Left lung (tissue), 10 donors: ENCODE data around the gene HMGA1. TPM values are rescaled to one million over a fixed set of nuclear protein-coding genes. Genes with fewer than 3 reads are reported as not detected.

ENCODE experiments used
- ATAC-seq: fragments of 200-7000 bp; cut with Tn5 transposase; one replicate; pipeline ENCODE4 v1.9.1; 2020; ENCODE audit warnings: moderate library complexity
- DNase-seq, 4 donors: peaks; one replicate each; pipeline ENCODE4 v3.0.0-alpha.2; 2013 to 2020
- H3K27ac ChIP-seq, 2 donors: fragments of 200-600 bp; sonication (generic) in 1 of 2; one replicate each; pipeline versions ENCODE4 v1.5.0 to v1.8.0; 2020 to 2021
- H3K27me3 ChIP-seq, 2 donors: fragments of 200-600 bp; sonication (generic) in 1 of 2; one replicate each; pipeline versions ENCODE4 v1.5.0 to v1.8.0; 2020 to 2021
- H3K36me3 ChIP-seq, 2 donors: fragments of 200-600 bp; sonication (generic) in 1 of 2; one replicate each; pipeline versions ENCODE4 v1.5.0 to v1.8.0; 2020 to 2021
- H3K4me1 ChIP-seq, 2 donors: fragments of 200-600 bp; one replicate each; pipeline ENCODE4 v1.8.0; 2021
- H3K4me3 ChIP-seq, 2 donors: fragments of 200-600 bp; sonication (generic) in 1 of 2; one replicate each; pipeline versions ENCODE4 v1.5.0 to v1.8.0; 2020 to 2021; ENCODE audit warnings: mild to moderate bottlenecking in 1 of 2
- H3K9me3 ChIP-seq, 2 donors: fragments of 200-600 bp; sonication (generic) in 1 of 2; one replicate each; pipeline versions ENCODE4 v1.5.0 to v1.8.0; 2020 to 2021
- CTCF ChIP-seq, 2 donors: fragments of 200-600 bp; sonication (generic) in 1 of 2; IDR thresholded peaks; one replicate each; pipeline versions ENCODE4 v1.5.0 to v1.8.0; 2021; ENCODE audit warnings: antibody characterized with exemption in 2 of 2
- intact Hi-C, 2 donors: fragments of 100-400 bp; cut with DNase I; formaldehyde crosslinking; loops; one replicate each; pipeline versions ENCODE4 v1.11.2 to v1.14.2; 2022
- polyA plus RNA-seq, 6 donors: library from polyadenylated mRNA; unstranded; fragments of 120-200 nt; gene quantifications; one replicate each; pipeline ENCODE4 v1.2.1, GENCODE V29; 2013; ENCODE audit not compliant: insufficient read length in 6 of 6
- total RNA-seq, 2 donors: library from RNA; stranded (reverse); fragmentation: NEBNext Ultra II Directional; extraction: Animal tissue kit (Norgen Biotek cat#: 25700); gene quantifications; one replicate each; pipeline ENCODE4 v1.2.1, GENCODE V29; 2021
- donor health status: DM: no; HTN: yes; CAD: no.
- donor health status: DM: no; HTN: no; CAD: no.

HMGA1 gene
- total and polyA plus RNA-seq, 8 donors: 75.1 to 197 (median 155) TPM

DNA sequence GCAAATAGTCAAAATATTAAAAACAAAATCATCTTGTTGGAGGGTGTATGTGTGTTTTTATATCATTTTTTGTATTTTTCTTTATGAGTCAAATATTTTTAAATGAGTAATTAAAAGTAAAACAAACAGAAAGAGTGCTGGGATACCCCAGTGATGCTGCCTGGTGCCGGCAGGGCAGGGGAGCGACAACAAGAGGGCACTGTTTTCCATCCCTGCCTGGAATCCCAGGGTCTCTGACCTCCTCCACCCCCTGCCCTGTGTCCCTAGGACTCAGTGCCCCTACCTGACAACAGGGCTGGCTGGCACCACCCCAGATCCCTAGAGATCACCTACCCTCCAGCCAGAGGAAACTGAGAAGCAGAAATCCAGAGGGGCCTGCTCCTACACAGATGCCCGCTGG lies 41.9 kb upstream of the HMGA1 start:
- peaks cover 6 to 11% of the 10 kb centered on the region in 2 donors for H3K4me1 ChIP-seq
- H3K36me3 ChIP-seq: no peaks in the 10 kb centered on the region
- ATAC-seq (no peak), DNase-seq (no peak)
- peaks cover 0 to 10% of the 10 kb centered on the region in 2 donors for H3K27me3 ChIP-seq
- no peak overlapping the region for H3K27ac ChIP-seq
- TF ChIP-seq CTCF (IDR thresholded peaks at IDR 0.05): no peak
- intact Hi-C loops: no loop called here
- no peak overlapping the region for H3K4me3 ChIP-seq
- H3K9me3 ChIP-seq: no peaks in the 10 kb centered on the region

- Histone ChIP-seq H3K4me1 (peaks cover 6 to 11% of the 10 kb centered on the region in 2 donors), H3K36me3 (no peaks in the 10 kb centered on the region), H3K27me3 (peaks cover 0 to 10% of the 10 kb centered on the region in 2 donors), H3K27ac (no peak overlapping the region), H3K9me3 (no peaks in the 10 kb centered on the region), H3K4me3 (no peak overlapping the region)
- no peak for TF ChIP-seq CTCF (IDR thresholded peaks at IDR 0.05)
- ATAC-seq: no peak
- DNase-seq: no peak
- intact Hi-C loops: no loop called here
Measured at GRCh38 chr6:34195726-34196115, 41.0 kb upstream of the HMGA1 start.

DNA sequence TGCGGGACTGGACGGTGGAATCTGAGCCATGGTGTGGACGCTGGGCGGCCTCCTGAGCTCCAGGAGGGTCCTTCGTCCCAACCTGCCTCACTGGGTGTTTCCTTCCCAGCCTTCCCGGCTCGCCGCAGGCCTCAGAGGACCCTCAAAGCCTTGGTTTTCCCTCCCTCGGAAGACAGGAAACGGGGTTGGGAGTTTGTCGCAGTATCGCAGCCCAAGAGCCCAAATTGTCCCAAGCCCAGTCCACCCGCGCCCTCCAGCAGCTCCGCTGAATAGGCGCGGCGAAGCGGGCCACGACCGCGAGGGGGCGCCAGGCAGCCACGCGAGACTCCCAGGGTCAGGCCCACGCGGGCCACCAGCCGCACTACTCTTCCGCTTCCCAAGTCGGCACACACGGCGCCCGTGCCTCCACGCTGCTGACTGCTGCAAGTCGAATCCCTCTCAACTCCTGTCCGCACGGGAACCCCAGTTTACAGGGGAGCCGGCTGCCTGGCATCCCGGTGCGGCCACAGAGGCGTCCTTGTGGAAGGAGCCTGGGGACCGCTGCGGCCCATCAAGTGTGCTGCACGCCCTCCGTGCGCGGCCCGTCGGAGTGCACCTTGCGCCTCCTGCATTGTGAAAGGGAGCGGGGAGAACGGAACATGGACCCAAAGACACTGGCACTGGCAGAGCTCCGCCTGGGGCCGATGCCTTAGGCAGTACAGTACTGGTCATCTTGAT lies 40.4 kb upstream of the HMGA1 start:
- intact Hi-C loops: no loop called here
- H3K4me1 ChIP-seq: peaks cover 6 to 11% of the 10 kb centered on the region in 2 donors
- ATAC-seq (peak; percentile 100), DNase-seq (peak; percentile 59 to 100 (median 84))
- H3K4me3 ChIP-seq: peak overlapping the region; percentile 45 to 50
- no peaks in the 10 kb centered on the region for H3K36me3 ChIP-seq
- H3K27me3 ChIP-seq: peaks cover 0 to 10% of the 10 kb centered on the region in 2 donors
- no peak overlapping the region for H3K27ac ChIP-seq
- TF ChIP-seq CTCF (IDR thresholded peaks at IDR 0.05): peak; percentile 98
- H3K9me3 ChIP-seq: no peaks in the 10 kb centered on the region

DNA sequence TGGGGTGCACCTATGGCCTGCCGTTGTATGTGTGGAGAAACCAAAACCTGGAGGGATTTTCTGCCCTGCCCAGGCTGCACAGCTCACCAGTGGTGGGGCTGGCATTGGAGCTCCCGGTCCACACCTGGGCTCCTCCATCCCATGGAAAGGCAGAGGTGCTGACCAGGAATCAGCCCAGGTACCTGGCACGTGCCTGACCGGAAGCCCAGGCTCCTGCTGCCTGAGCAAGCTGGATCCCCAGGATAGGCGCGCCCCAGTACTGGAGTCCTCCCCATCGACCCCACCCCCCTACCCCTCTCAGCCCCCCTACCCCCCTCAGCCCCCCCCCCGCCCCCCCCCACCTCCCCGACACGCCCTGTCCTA lies 39.9 kb upstream of the HMGA1 start:
- peaks cover 6 to 11% of the 10 kb centered on the region in 2 donors for H3K4me1 ChIP-seq
- no peaks in the 10 kb centered on the region for H3K9me3 ChIP-seq
- no peak overlapping the region for H3K27ac ChIP-seq
- H3K36me3 ChIP-seq: no peaks in the 10 kb centered on the region
- H3K27me3 ChIP-seq: peaks cover 0 to 10% of the 10 kb centered on the region in 2 donors
- intact Hi-C loops: no loop called here
- H3K4me3 ChIP-seq: peak overlapping the region; percentile 45 to 50
- TF ChIP-seq CTCF (IDR thresholded peaks at IDR 0.05): no peak
- DNase-seq (no peak), ATAC-seq (no peak)

GRCh38 chr6:34200340-34200971 lies 36.2 kb upstream of the HMGA1 start:
- no peak for ATAC-seq
- no peak overlapping the region for H3K27ac ChIP-seq

More at GRCh38 chr6:34200340-34200971, 36.2 kb upstream of the HMGA1 start:
- H3K4me3 ChIP-seq: no peak overlapping the region
- intact Hi-C loops: no loop called here
- TF ChIP-seq CTCF (IDR thresholded peaks at IDR 0.05): no peak
- DNase-seq: no peak
- H3K4me1 ChIP-seq: peaks cover 6 to 11% of the 10 kb centered on the region in 2 donors
- H3K27me3 ChIP-seq: peaks cover 0 to 10% of the 10 kb centered on the region in 2 donors
- H3K36me3 ChIP-seq: no peaks in the 10 kb centered on the region
- H3K9me3 ChIP-seq: no peaks in the 10 kb centered on the region
